Myocyte (in vitro differentiated cells): ENCODE data around the gene YTHDC2. TPM values are rescaled to one million over a fixed set of nuclear protein-coding genes. Genes with fewer than 3 reads are reported as not detected.

ENCODE experiments used
- DNase-seq: peaks from one replicate; pipeline ENCODE4 v3.0.0-alpha.2; 2012; ENCODE audit warnings: low read depth
- total RNA-seq: library from RNA; depleted of rRNA; stranded (reverse); fragments of >200 nt; gene quantifications from 2 replicates; pipeline ENCODE4 v1.2.3, GENCODE V29; 2014

Gene YTHDC2
- total RNA-seq, 1 donor from 2014 or later = 11.8 TPM

- DNase-seq = no peak
These were observed 5.9 kb downstream of the YTHDC2 start for GRCh38 chr5:113519412-113519811.

GRCh38 chr5:113520429-113520828 is 6.9 kb downstream of the YTHDC2 start:
- DNase-seq = peak; percentile 36

GRCh38 chr5:113520899-113521298 is 7.4 kb downstream of the YTHDC2 start:
- DNase-seq = no peak

- DNase-seq = no peak
These were observed 9.7 kb downstream of the YTHDC2 start for GRCh38 chr5:113523168-113523567.

GRCh38 chr5:113524927-113525326 is 11.4 kb downstream of the YTHDC2 start:
- DNase-seq = no peak

GRCh38 chr5:113526421-113526820 is 12.9 kb downstream of the YTHDC2 start:
- DNase-seq = no peak

- no peak for DNase-seq
These were observed 14.3 kb downstream of the YTHDC2 start for GRCh38 chr5:113527746-113528145.

GRCh38 chr5:113531481-113532159 is 18.1 kb downstream of the YTHDC2 start:
- peak; percentile 12 for DNase-seq

GRCh38 chr5:113538313-113538712 is 24.8 kb downstream of the YTHDC2 start:
- no peak for DNase-seq

GRCh38 chr5:113546703-113547183 is 33.2 kb downstream of the YTHDC2 start:
- peak; percentile 6 for DNase-seq

GRCh38 chr5:113548396-113548795 is 34.9 kb downstream of the YTHDC2 start:
- DNase-seq = no peak

GRCh38 chr5:113552137-113552536 is 38.6 kb downstream of the YTHDC2 start:
- no peak for DNase-seq

GRCh38 chr5:113552620-113553019 is 39.1 kb downstream of the YTHDC2 start:
- DNase-seq = no peak

- no peak for DNase-seq
These were observed 49.4 kb downstream of the YTHDC2 start for GRCh38 chr5:113562828-113563400.

GRCh38 chr5:113569396-113569795 is 55.9 kb downstream of the YTHDC2 start:
- DNase-seq = no peak

- DNase-seq = no peak
These were observed 59.2 kb downstream of the YTHDC2 start for GRCh38 chr5:113572716-113573115.

- peak; percentile 87 for DNase-seq
These were observed 60.9 kb downstream of the YTHDC2 start for GRCh38 chr5:113574417-113574816.

GRCh38 chr5:113575074-113575473 is 61.6 kb downstream of the YTHDC2 start:
- no peak for DNase-seq

GRCh38 chr5:113578091-113578490 is 64.6 kb downstream of the YTHDC2 start:
- DNase-seq = no peak

GRCh38 chr5:113581388-113581787 is 67.9 kb downstream of the YTHDC2 start:
- DNase-seq = no peak

- DNase-seq = peak; percentile 6
These were observed 84.7 kb downstream of the YTHDC2 start for GRCh38 chr5:113598150-113598549.

- DNase-seq = no peak
These were observed 85.4 kb downstream of the YTHDC2 start for GRCh38 chr5:113598926-113599325.
